Mesendoderm (in vitro differentiated cells): ENCODE results near the gene TUFT1.
"Not testable (repeated sequence)": the region's sequence is repeated elsewhere in the genome, so short reads cannot be mapped to it uniquely, and the experiment has no call there.

Source experiments
- DNase-seq: peaks from one replicate; pipeline ENCODE4 v3.0.0; 2013
- H2AK5ac ChIP-seq: 2 replicates; pipeline ENCODE4 v1.6.1; 2013; ENCODE audit warnings: low read length, inconsistent platforms
- H2BK120ac ChIP-seq: 2 replicates; pipeline ENCODE4 v1.6.1; 2013; ENCODE audit warnings: low read depth, mild to moderate bottlenecking, low read length, moderate library complexity, mixed read lengths
- H2BK15ac ChIP-seq: replicated peaks from 2 replicates; pipeline ENCODE4 v1.6.1; 2013; ENCODE audit warnings: low read depth, mild to moderate bottlenecking, moderate library complexity
- H2BK5ac ChIP-seq: 2 replicates; pipeline ENCODE4 v1.6.1; 2013; ENCODE audit warnings: low read length, inconsistent platforms
- H3K18ac ChIP-seq: 2 replicates; pipeline ENCODE4 v1.6.1; 2013; ENCODE audit warnings: mild to moderate bottlenecking, low read length, mixed read lengths
- H3K23ac ChIP-seq: one replicate; pipeline ENCODE4 v1.6.1; 2013; ENCODE audit warnings: low read length
- H3K27ac ChIP-seq: 2 replicates; pipeline ENCODE4 v1.5.1; 2013; ENCODE audit warnings: low read depth, mild to moderate bottlenecking, inconsistent platforms, low read length, moderate library complexity
- H3K27me3 ChIP-seq: 2 replicates; pipeline ENCODE4 v1.6.1; 2013; ENCODE audit warnings: low read length, control low read depth, mild to moderate bottlenecking, inconsistent platforms; ENCODE audit not compliant: insufficient read depth, poor library complexity
- H3K36me3 ChIP-seq: 2 replicates; pipeline ENCODE4 v1.6.1; 2013; ENCODE audit warnings: low read length, inconsistent platforms; ENCODE audit not compliant: control insufficient read depth, insufficient read depth
- H3K4ac ChIP-seq: one replicate; pipeline ENCODE4 v1.6.1; 2013; ENCODE audit warnings: low read depth, mild to moderate bottlenecking, low read length, moderate library complexity
- H3K4me1 ChIP-seq: 2 replicates; pipeline ENCODE4 v1.6.1; 2013; ENCODE audit warnings: low read depth, low read length, inconsistent platforms; ENCODE audit not compliant: control insufficient read depth
- H3K4me2 ChIP-seq: 2 replicates; pipeline ENCODE4 v1.6.1; 2013; ENCODE audit warnings: low read length
- H3K4me3 ChIP-seq: 2 replicates; pipeline ENCODE4 v1.5.1; 2013; ENCODE audit warnings: mild to moderate bottlenecking, low read length
- H3K56ac ChIP-seq: one replicate; pipeline ENCODE4 v1.6.1; 2013; ENCODE audit warnings: low read length
- H3K79me1 ChIP-seq: 2 replicates; pipeline ENCODE4 v1.6.1; 2013; ENCODE audit warnings: low read length, inconsistent platforms
- H3K79me2 ChIP-seq: 2 replicates; pipeline ENCODE4 v1.6.1; 2013; ENCODE audit warnings: mild to moderate bottlenecking, low read length; ENCODE audit not compliant: control insufficient read depth, insufficient read depth
- H3K9ac ChIP-seq: 2 replicates; pipeline ENCODE4 v1.6.1; 2013; ENCODE audit warnings: low read length, inconsistent platforms
- H4K5ac ChIP-seq: one replicate; pipeline ENCODE4 v1.6.1; 2013; ENCODE audit warnings: low read length
- H4K8ac ChIP-seq: one replicate; pipeline ENCODE4 v1.6.1; 2013; ENCODE audit warnings: low read depth, mild to moderate bottlenecking, control low read depth, low read length, moderate library complexity
- WGBS: extraction: QIAGEN DNeasy Blood & Tissue Kit; methylation state at CpG from one replicate; pipeline ENCODE4 v1.1.7; 2013; ENCODE audit warnings: low lambda C conversion rate, missing lambda C conversion rate; ENCODE audit not compliant: insufficient coverage; ENCODE audit errors: extremely low coverage; 5-methylcytosine and 5-hydroxymethylcytosine counted together

TUFT1 gene

DNA sequence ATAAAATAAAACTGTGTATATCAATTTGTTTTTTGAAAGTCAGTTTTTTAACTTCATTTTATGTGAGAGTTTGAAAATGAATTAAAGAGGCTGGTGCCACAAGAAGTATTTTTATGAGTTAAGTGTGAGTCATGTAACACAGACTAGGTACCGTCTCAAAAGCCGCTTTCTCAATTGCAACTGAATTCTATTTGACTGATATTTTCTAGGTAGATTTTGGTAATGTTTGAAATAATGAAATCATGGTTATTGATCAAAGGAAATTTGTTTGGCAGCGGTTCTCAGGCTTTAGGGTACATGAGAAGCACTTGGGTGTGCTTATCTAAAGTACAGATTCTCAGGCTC, 76.4 kb downstream of the TUFT1 start:
- H3K56ac ChIP-seq, result no peak overlapping the region
- no peak overlapping the region for H2AK5ac ChIP-seq
- no peak overlapping the region for H3K27ac ChIP-seq
- H4K5ac ChIP-seq, result no peak overlapping the region
- H3K27me3 ChIP-seq, result no peaks in the 10 kb centered on the region
- H4K8ac ChIP-seq, result no peak overlapping the region
- H3K4me2 ChIP-seq, result no peak overlapping the region
- no peak overlapping the region for H3K4ac ChIP-seq
- H3K79me1 ChIP-seq, result peaks cover 6% of the 10 kb centered on the region
- no peak overlapping the region for H2BK120ac ChIP-seq
- no CpG with 5 or more reads among the region's 3 CpGs for WGBS
- no peak overlapping the region for H3K18ac ChIP-seq
- H3K23ac ChIP-seq, result no peak overlapping the region
- peaks cover 25% of the 10 kb centered on the region for H3K79me2 ChIP-seq
- H3K9ac ChIP-seq, result no peak overlapping the region
- H3K36me3 ChIP-seq, result no peaks in the 10 kb centered on the region
- no peak for DNase-seq
- no peak overlapping the region for H2BK5ac ChIP-seq
- H2BK15ac ChIP-seq, result no peak overlapping the region
- no peak overlapping the region for H3K4me3 ChIP-seq
- H3K4me1 ChIP-seq, result peaks cover 5% of the 10 kb centered on the region

DNA sequence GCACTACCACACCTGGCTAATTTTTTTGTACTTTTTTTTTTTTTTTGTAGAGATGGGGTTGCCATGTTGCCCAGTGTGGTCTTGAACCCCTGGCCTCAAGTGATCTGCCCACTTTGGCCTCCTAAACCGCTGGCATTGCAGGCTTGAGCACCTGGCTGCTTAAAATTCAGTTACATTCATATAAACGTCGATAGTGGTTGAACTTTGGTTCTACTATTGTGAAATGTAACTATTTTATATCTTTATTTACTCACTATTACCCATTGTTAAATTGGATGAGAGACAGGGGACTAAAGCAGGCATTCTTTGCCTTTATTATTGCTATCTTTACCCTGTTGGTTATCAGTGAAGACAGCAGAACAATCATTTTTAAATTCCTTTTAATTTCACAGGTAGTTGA, 77.9 kb downstream of the TUFT1 start:
- H3K9ac ChIP-seq, result no peak overlapping the region
- H2BK15ac ChIP-seq, result no peak overlapping the region
- H3K27ac ChIP-seq, result no peak overlapping the region
- H4K8ac ChIP-seq, result no peak overlapping the region
- DNase-seq, result no peak
- H3K27me3 ChIP-seq, result no peaks in the 10 kb centered on the region
- no peaks in the 10 kb centered on the region for H3K36me3 ChIP-seq
- no peak overlapping the region for H3K18ac ChIP-seq
- no peak overlapping the region for H2AK5ac ChIP-seq
- peaks cover 25% of the 10 kb centered on the region for H3K79me2 ChIP-seq
- no peak overlapping the region for H3K4me3 ChIP-seq
- no peak overlapping the region for H2BK5ac ChIP-seq
- H3K4me1 ChIP-seq, result peaks cover 5% of the 10 kb centered on the region
- no peak overlapping the region for H2BK120ac ChIP-seq
- peaks cover 6% of the 10 kb centered on the region for H3K79me1 ChIP-seq
- no peak overlapping the region for H3K56ac ChIP-seq
- H3K4me2 ChIP-seq, result no peak overlapping the region
- WGBS, result no CpG with 5 or more reads among the region's 3 CpGs
- no peak overlapping the region for H3K23ac ChIP-seq
- H4K5ac ChIP-seq, result no peak overlapping the region
- no peak overlapping the region for H3K4ac ChIP-seq

DNA sequence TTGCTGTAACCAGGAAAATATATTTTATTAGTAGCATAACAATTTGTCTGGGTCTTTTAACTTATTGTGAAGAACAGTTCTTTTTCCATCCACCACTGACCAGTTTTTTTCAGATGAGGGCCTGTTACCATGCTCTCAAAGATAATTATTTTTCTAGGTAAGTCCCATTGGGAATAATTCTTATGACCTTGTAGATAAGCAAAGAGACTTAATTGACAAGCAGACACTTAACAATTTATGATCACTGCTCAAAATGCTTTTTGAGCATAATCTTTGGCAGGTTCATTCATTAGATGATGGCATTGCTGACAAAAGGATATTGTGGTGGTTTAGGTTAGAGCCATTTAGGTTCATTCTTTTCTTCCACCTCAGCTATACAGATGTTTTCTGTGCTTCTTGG, 78.4 kb downstream of the TUFT1 start:
- no peak overlapping the region for H3K27ac ChIP-seq

DNA sequence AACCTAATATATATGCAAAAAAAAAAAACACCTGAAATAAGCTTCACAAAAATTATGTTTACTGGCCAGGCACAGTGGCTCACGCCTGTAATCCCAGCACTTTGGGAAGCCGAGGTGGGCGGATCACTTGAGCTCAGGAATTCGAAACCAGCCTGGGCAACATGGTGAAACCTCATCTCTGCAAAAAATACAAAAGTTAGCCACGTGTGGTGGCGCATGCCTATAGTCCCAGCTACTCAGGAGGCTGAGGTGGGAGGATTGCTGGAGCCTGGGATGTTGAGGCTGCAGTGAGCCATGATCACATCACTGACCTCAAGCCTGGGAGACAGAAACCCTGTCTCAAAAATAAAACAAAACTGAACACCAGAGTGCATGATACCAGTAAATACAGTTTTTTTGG, 78.9 kb downstream of the TUFT1 start:
- peaks cover 18% of the 10 kb centered on the region for H3K79me2 ChIP-seq
- not testable (repeated sequence) for H3K27me3 ChIP-seq, H3K4me2 ChIP-seq, H3K4me3 ChIP-seq, H2BK15ac ChIP-seq, H3K4me1 ChIP-seq, H3K36me3 ChIP-seq, H3K4ac ChIP-seq, H3K56ac ChIP-seq, H4K8ac ChIP-seq, H3K23ac ChIP-seq, DNase-seq, H3K18ac ChIP-seq, H3K27ac ChIP-seq, H4K5ac ChIP-seq, H2AK5ac ChIP-seq, H2BK120ac ChIP-seq, H2BK5ac ChIP-seq, H3K79me1 ChIP-seq, H3K9ac ChIP-seq
- no CpG with 5 or more reads among the region's 6 CpGs for WGBS

More for the DNA sequence above, 78.4 kb downstream of the TUFT1 start:
- H3K56ac ChIP-seq, result no peak overlapping the region
- H3K4me2 ChIP-seq, result no peak overlapping the region
- H3K4me1 ChIP-seq, result peaks cover 5% of the 10 kb centered on the region
- no peak for DNase-seq
- no peak overlapping the region for H2BK120ac ChIP-seq
- H3K18ac ChIP-seq, result no peak overlapping the region
- no peaks in the 10 kb centered on the region for H3K36me3 ChIP-seq
- H2BK5ac ChIP-seq, result no peak overlapping the region
- no peak overlapping the region for H4K5ac ChIP-seq
- no peaks in the 10 kb centered on the region for H3K27me3 ChIP-seq
- H2AK5ac ChIP-seq, result no peak overlapping the region
- H4K8ac ChIP-seq, result no peak overlapping the region
- H3K4ac ChIP-seq, result no peak overlapping the region
- H3K4me3 ChIP-seq, result no peak overlapping the region
- H3K23ac ChIP-seq, result no peak overlapping the region
- H3K79me1 ChIP-seq, result peaks cover 4% of the 10 kb centered on the region
- H3K9ac ChIP-seq, result no peak overlapping the region
- H2BK15ac ChIP-seq, result no peak overlapping the region
- H3K79me2 ChIP-seq, result peaks cover 22% of the 10 kb centered on the region

DNA sequence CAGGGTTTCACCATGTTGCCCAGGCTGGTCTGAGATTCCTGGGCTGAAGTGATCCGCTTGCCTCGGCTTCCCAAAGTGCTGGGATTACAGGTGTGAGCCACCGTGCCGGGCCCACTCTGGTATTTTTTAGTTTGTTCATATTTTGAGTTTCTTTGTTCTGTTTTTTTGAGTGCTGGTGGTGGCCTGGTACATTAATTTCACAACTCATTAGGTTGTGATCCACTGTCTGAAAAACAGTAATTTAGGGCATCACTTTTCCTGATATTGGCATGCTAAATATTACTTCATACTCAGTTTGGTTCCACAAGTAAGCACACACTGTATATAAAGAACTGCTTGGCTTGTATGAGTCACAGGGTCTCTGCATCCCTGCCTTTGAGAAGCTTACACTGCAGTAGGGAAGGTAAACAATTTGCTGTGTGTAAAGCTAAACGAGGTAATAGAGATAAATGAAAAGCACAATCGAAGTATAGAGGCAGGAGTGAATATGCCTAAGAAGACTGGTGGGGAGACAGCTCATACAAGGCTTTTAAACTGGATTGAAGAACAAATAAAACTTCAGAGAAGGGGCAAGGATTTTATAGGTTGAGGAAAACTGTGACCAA, 79.5 kb downstream of the TUFT1 start:
- no CpG with 5 or more reads among the region's 6 CpGs for WGBS
- peaks cover 2% of the 10 kb centered on the region for H3K79me1 ChIP-seq
- no peak overlapping the region for H2BK5ac ChIP-seq
- DNase-seq, result peak; percentile 45
- H3K4me2 ChIP-seq, result no peak overlapping the region
- no peaks in the 10 kb centered on the region for H3K36me3 ChIP-seq
- no peak overlapping the region for H2AK5ac ChIP-seq
- H3K4me1 ChIP-seq, result peaks cover 3% of the 10 kb centered on the region
- no peak overlapping the region for H3K4me3 ChIP-seq
- no peaks in the 10 kb centered on the region for H3K27me3 ChIP-seq
- no peak overlapping the region for H3K56ac ChIP-seq
- no peak overlapping the region for H2BK15ac ChIP-seq
- H3K23ac ChIP-seq, result no peak overlapping the region
- H4K8ac ChIP-seq, result no peak overlapping the region
- no peak overlapping the region for H3K4ac ChIP-seq
- H2BK120ac ChIP-seq, result no peak overlapping the region
- no peak overlapping the region for H3K18ac ChIP-seq
- H4K5ac ChIP-seq, result no peak overlapping the region
- peaks cover 18% of the 10 kb centered on the region for H3K79me2 ChIP-seq
- H3K27ac ChIP-seq, result no peak overlapping the region
- no peak overlapping the region for H3K9ac ChIP-seq

DNA sequence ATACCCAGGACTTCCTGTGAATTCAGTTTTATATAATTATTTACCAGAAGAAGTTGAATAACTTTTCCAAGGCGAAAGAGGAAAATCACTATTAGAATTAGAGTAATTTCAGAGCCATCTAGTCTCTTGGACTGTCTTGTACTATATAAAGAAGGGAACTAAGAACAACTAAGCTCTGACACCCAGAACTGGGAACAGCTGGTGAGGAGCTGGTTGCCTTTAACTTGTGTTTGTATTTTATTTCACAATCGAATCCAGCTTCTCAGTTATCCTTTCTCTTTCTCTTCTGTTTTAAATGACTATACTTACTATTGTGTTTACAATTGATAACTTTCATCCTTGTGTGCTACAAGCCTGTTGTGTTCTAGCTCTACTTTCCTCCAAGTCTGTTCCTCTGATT, 80.2 kb downstream of the TUFT1 start:
- Histone ChIP-seq H4K8ac (no peak overlapping the region), H3K4ac (no peak overlapping the region), H3K79me2 (peaks cover 16% of the 10 kb centered on the region), H3K56ac (no peak overlapping the region), H2BK120ac (no peak overlapping the region), H2AK5ac (no peak overlapping the region), H3K4me1 (peaks cover 3% of the 10 kb centered on the region), H3K79me1 (no peaks in the 10 kb centered on the region), H2BK15ac (no peak overlapping the region), H3K27ac (no peak overlapping the region), H3K18ac (no peak overlapping the region), H4K5ac (no peak overlapping the region), H2BK5ac (no peak overlapping the region), H3K4me2 (no peak overlapping the region), H3K4me3 (no peak overlapping the region), H3K23ac (no peak overlapping the region), H3K27me3 (no peaks in the 10 kb centered on the region), H3K9ac (no peak overlapping the region), H3K36me3 (no peaks in the 10 kb centered on the region)
- no peak for DNase-seq
- WGBS, result no CpG with 5 or more reads among the region's 2 CpGs
